A549 (cell line): ENCODE results near the gene DAZ4.
"Not testable (repeated sequence)": the region's sequence is repeated elsewhere in the genome, so short reads cannot be mapped to it uniquely, and the experiment has no call there.

Source experiments
- CHD2 ChIP-seq: fragments of 150-350 bp; IDR thresholded peaks from 2 replicates; pipeline ENCODE4 v1.6.1; 2014; ENCODE audit warnings: low read length; ENCODE audit not compliant: partially characterized antibody
- EP300 ChIP-seq, 2 experiments: fragments of >200 bp; sonication (Bioruptor Twin); formaldehyde crosslinking; IDR thresholded peaks; 2 replicates in 1 of 2; 3 replicates in 1 of 2; pipeline ENCODE4 v1.6.1; 2016 to 2017
- MAFK ChIP-seq: fragments of 450-650 bp; IDR thresholded peaks from 2 replicates; pipeline ENCODE4 v1.6.1; 2014; ENCODE audit not compliant: partially characterized antibody
- PHF8 ChIP-seq: fragments of 200-600 bp; sonication (generic); IDR thresholded peaks from 2 replicates; pipeline ENCODE4 v1.6.1; 2016; ENCODE audit warnings: low read depth, mild to moderate bottlenecking, antibody characterized with exemption, moderate library complexity, borderline replicate concordance
- RAD21 ChIP-seq, 2 experiments: fragments of >200 bp in 1 of 2; sonication (Bioruptor Twin) in 1 of 2; formaldehyde crosslinking in 1 of 2; IDR thresholded peaks in 1 of 2; conservative IDR thresholded peaks in 1 of 2; 2 replicates in 1 of 2; 3 replicates in 1 of 2; pipeline ENCODE4 v1.6.1; 2012 to 2018; ENCODE audit warnings: inconsistent platforms in 1 of 2
- RFX5 ChIP-seq: fragments of 450-650 bp; IDR thresholded peaks from 2 replicates; pipeline ENCODE4 v1.7.1; 2014; ENCODE audit warnings: antibody characterized with exemption, mild to moderate bottlenecking, moderate library complexity
- USF2 ChIP-seq: fragments of 450-650 bp; IDR thresholded peaks from 2 replicates; pipeline ENCODE4 v1.6.1; 2014; ENCODE audit warnings: antibody characterized with exemption
- TF ChIP-seq, protein P1 (sequence below): fragments of >200 bp; sonication (Bioruptor Twin); formaldehyde crosslinking; IDR thresholded peaks from 3 replicates; pipeline ENCODE4 v1.5.1; 2016

DNA sequence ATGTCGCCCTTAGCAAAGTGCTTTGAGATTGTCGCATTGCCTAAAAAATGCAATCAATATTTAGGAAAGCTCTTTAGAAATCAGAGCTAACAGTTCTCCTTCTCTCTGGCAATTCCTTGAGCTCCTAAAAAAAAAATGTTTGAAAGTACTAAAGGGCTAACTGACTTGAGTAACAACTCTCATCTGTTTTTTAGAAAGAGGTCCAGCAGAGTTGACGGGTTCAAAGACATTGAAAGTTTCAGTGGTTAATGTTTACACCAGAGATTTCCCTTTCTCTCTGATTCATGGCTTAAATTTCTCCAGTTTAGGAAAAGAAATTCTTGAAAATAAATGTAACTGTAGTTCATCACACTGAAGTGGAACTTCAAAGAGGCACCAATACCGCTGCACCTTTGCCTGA is 8.7 kb upstream of the DAZ4 start:
- TF ChIP-seq, protein P1, sequence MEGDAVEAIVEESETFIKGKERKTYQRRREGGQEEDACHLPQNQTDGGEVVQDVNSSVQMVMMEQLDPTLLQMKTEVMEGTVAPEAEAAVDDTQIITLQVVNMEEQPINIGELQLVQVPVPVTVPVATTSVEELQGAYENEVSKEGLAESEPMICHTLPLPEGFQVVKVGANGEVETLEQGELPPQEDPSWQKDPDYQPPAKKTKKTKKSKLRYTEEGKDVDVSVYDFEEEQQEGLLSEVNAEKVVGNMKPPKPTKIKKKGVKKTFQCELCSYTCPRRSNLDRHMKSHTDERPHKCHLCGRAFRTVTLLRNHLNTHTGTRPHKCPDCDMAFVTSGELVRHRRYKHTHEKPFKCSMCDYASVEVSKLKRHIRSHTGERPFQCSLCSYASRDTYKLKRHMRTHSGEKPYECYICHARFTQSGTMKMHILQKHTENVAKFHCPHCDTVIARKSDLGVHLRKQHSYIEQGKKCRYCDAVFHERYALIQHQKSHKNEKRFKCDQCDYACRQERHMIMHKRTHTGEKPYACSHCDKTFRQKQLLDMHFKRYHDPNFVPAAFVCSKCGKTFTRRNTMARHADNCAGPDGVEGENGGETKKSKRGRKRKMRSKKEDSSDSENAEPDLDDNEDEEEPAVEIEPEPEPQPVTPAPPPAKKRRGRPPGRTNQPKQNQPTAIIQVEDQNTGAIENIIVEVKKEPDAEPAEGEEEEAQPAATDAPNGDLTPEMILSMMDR: not testable (repeated sequence)
- not testable (repeated sequence) for TF ChIP-seq USF2; MAFK; RFX5; CHD2; RAD21 (conservative IDR thresholded peaks at IDR 0.05 in 1 of 2, IDR thresholded peaks at IDR 0.05 in 1 of 2); EP300 (IDR thresholded peaks at IDR 0.05); PHF8
